GM19099 (cell line): ENCODE measurements around the gene TULP1.

Experiments used
- POLR2A ChIP-seq: IDR thresholded peaks from 3 replicates; pipeline ENCODE4 v1.6.1; 2011; ENCODE audit warnings: low read depth; ENCODE audit not compliant: insufficient read length; ENCODE audit errors: extremely low read depth

Gene TULP1

DNA sequence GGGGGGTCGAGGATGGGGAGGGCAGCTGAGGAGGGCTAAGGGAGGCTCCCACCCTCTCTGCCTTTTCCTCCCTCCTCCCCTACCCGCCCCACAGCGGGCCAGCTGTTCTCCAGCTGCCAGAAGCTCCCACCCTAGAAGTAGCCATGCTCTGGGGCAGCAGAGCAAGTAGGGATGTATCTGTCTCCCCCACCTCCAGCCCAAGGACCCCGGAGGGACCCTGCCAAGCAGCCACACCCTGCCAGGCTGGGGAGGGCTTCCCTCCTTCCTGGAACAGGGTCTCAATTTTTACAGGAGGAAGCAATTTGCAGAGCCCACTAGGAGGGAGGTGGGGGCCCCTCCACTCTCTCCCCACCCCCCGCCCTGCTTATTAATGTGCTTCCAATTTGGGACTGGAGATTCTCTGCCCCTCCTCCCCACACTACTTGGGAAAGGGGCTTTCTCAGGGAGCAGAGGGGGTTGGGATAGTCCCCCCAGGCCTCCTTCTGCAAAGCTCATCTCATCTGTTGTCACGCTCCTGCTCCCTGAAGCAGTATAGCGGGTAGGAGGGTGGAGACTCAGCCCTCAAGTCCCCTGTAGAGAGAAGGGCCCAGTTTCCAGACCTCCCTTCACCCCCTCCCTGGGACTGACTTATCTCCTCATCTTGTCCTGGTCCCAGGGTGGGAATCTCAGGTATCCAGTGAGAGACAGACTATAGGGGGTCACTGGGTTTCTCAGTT is 20.3 kb downstream of the TULP1 start:
- no peak for TF ChIP-seq POLR2A

DNA sequence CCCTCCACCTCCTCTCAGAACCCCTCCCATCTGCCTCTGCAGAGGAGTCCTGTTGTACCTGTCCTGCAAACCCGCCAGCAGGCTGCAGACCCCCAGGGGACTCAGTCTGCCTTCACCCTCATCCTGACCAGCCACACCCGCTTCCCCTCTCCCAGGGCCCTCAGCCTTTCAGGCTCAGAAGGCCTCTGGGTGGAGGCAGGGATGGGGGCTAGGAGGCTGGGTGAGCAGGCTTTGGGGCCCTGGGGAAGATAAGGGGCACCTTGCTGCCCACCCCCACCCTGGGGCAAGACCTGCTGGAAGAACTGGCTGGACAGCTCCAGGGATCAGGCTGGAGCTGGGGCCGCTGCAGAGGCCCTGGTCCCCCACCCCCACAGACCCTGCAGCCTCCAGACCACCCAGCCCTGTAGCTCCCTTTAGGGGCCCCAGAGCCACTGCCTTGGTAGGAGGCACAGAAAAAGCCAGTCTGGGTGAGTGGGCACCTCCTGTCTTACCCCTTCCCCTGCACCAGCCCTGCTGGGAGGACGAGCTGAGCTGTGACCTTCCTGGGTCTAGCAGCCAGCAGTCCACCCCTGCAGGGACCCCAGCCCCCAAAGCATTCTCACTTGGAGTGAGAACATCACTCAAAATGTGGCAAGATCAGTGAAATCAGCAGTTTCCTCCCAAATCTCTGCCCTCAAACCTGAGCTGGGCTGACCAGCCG is 21.0 kb downstream of the TULP1 start:
- no peak for TF ChIP-seq POLR2A

DNA sequence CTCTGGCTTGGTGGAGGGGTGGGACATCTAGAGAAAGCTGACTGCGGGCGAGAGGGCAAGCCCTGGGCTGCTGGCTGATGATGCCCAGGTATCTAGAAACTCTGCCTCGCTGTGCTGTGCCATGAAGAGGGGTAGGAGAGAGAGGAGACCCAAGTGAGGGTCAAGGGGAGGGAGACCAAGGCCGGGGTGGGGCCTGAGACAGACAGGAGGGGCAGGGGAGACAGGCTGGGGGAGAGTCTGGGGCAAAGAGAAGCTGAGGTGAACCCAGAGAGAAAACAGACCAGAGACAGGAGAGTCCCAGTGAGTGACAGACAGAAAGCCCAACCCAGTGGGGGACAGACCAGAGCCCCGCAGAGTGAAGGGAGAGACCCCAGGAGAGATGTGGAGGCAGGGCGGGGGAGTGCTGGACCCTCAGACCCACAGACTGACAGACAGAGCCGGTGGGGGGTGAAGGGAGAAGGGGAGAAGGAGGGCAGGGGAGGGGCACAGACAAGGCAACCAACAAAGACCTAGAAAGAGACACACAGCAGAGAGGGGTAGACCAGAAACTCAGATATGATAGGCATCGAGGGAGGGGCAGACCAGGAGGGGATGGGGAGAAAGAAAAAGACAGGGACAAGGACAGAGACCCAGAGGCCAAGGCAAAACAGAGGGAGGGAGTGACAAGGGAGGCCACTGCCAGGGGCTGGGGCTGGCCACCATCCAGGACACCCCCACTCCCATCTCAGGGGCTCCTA is 21.7 kb downstream of the TULP1 start:
- no peak for TF ChIP-seq POLR2A

DNA sequence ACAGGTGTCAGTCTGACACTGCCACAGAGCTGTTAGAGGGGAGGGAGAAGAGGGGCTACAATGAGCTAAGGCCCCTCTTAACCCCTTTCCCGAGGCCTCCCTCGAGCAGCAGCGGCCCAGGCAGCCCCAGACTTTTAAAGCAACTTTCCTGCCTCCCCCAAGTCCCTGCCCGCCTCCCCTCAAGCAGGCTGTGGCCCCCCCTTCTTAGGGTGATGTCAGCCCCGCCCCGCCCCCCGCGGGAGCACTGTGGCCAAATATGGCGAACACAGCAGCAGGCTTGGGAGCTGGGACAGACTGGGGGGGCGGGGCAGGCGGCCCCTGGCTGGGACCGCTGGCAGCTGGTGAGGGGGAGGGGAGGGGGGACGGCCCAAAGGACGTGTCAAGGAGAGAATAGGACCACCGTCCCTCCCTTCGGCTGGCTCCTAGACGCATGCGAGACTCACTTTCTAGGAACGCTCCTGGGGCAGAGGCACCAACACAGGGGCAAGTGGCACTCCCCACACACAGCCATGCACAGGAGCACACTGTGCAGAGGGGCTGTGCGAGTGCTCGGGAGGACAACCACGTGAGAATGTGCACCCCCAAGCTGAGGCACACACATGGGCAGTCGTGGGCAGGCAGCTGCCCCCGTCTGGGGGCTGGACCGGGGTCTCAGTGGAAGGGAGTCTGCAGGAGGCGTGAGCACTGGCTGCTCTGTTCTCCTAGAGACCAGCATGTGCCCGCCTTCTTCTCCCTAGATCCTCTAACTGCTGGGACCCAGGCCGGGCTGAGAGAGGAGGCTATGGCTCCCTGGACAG is 22.5 kb downstream of the TULP1 start:
- TF ChIP-seq POLR2A, result no peak

DNA sequence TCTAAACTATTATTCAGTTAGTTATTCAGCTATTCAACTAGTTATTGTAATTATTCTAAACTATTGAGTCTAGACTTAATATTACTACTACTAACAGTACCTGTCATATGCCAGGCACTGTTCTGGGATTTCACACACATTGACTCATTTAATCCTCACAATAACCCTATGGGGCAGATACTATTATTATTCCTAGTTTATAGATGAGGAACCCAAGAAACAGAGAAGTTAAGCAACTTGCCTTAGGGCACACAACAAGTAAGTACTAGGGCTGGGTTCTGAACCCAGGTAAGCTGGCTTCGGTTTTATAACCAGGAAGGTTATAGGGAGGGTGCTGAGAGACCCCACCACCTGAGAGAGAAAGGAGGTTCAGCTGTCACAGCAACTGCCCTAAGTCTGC is 23.6 kb downstream of the TULP1 start:
- TF ChIP-seq POLR2A, result no peak

DNA sequence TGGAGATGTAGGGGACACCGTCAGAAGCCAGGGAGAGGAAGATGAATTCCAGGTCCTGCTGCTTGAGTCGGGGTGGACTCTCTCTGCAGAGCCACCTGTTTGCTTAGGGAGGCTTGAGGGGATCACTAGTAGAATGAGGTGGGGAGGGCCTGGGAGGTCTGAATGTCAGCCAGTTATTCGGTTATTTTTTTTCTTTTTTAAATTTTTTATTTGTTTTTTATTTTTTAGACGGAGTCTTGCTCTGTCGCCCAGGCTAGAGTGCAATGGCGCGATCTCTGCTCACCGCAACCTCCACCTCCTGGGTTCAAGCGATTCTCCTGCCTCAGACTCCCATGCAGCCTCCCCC is 24.2 kb downstream of the TULP1 start:
- no peak for TF ChIP-seq POLR2A

DNA sequence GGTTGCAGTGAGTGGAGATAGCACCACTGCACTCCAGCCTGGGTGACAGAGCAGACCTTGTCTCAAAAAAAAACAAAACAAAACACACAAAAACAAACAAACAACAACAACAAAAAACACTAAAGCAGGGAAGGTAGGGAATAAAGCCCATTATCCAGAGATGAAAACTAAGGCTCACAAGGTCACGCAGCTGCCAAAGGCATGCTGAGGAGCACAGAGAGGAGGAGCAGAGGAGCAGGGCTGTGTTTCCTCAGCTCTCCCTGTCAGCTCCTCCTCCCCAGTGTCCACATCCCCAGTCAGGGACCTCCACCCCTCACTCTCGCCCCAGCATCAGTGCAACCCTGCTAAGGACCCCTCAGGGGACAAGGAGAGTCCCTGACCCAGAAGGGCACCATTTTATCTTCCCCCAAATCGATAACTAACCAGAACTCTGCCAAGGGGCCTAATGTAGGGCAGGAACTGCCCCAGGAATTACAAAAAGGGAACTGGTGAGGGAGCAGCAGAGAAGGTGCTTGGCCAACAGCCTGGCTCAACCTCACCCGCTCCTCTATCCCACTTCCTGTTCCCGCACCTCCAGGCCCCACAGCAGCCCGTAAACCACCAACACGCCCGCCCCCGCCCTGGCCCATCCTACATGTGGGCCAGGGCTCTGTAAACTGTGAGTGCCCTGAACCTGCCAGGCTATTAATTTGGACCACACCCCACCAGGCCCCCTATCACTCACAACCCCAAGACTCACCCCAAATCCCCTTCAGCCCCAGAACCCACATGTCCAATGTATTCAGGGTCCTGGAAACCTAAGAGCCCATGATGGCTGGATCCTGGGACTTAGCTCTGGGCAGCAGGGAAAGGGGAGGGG is 24.8 kb downstream of the TULP1 start:
- TF ChIP-seq POLR2A, result no peak

DNA sequence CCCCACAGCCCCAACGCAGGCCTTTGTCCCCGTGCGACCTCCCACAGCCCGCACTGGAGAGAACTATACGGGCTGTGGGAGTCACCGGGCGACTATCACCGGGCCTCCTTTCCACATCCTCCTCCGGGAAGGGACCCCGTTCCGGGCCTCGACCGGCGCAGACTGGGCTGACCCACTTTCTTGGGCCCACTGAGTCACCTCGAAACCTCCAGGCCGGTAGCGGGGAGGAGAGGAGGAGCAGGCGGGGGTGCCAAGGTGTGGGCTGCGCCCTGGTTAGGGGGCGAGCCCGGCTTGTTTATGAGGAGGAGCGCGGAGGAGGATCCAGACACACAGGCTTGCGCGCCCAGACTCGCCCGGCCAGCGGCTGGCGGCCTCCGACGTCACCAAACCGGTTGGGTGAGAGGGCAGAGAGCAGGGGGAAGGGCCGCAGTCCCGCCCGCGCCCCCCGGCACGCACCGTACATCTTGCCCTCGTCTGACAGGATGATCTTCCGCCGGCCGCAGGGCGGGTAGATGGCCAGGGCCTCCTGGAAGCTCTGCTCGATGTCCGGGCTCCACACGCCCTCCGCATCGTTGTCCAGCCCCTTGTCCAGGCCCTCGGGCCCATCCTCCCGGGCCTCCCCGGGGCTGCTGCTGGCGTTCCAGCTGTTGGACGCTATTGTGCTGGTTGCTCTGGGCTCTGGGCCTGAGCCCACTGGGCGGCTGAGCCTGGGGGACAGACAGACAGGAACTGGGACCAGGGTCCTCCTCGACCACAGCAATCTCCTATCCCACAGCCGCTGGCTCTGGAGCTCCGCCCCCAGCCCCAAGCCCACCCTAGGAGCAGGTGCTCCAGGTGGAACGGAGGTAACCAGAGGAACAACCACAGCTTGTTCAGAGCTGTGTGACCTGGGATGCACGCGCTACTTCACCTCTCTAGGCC is 26.4 kb downstream of the TULP1 start:
- no peak for TF ChIP-seq POLR2A

DNA sequence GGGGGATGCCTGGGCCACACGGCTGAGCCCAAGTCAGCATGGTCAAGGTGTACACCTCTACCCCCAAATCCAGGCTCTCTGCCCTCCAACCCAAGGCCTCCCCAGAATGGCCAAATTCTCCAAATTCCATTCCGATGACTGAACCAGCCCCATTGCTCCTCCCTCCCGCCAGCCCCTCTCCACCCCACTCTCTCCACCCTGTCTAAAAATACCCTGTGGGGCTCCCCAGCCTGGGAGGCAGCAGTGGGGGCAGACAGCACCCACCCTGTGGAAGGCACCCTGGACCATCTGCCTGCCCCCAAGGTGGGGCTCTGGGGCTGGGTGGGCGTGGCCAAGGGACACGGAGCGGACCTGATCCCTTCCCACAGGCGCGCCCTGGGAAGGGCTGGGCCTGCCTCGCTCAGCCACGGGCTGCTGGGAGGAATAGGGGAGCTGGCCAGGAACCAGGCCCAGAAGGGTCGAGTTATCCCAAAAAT is 27.3 kb downstream of the TULP1 start:
- TF ChIP-seq POLR2A, result no peak

DNA sequence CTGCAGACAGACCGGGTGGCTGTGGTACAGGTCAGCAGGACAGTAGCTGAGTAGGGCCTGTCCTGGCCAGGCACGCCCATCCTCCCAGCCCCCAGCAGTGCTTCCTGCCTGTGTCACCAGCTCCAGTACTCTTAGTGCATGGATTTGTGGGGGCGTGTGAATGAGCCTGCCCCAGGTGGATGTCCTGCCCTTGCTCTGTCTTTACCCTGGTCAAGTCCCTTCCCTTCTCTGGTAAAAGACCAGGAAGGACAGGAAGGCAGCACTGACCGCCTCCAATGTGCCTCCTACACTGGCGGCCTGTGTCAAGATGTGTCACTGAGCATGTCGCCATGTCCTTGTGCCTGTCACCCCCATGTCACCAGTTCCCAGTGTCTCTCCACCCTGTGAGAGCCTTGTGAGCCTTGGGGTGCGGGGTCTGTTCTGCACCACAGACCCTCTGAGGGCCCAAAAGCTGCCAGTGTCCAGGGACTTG is 27.7 kb downstream of the TULP1 start:
- no peak for TF ChIP-seq POLR2A

DNA sequence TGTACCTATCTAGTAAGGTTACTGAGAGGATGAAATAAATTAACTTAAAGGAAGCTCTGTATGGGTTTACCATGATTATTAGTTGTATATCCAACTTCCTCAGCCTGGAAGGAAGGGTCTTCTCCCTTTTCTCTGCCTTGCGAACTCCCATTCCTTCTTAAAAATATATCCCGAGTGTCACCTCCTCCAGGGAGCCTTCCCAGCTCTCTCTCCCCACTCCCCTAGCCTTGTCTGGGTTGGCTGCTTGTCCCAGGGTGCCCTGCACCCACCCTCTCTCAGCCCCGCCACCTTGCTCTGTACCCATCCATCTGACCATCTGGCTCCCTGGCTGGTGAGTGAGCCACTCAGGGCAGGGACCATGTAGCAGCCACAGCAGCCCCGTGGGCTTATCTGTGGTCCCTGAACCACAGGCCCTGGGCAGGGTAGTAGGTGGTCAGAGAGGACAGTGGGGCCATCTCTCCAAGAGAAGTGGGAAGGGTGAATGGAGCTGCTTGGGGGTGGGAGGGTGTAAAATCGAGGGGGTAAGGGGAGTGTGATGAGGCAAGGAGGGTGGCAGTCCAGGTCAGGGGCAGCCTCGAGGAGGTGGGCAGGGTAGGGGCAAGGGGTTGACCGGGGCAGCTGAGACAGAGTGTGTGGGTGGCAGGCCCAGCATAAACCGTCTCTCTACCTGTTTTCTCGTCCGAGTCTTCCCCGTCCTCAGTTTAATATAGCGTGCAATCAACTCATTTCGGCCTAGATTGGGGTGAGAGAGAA is 28.6 kb downstream of the TULP1 start:
- TF ChIP-seq POLR2A, result no peak

DNA sequence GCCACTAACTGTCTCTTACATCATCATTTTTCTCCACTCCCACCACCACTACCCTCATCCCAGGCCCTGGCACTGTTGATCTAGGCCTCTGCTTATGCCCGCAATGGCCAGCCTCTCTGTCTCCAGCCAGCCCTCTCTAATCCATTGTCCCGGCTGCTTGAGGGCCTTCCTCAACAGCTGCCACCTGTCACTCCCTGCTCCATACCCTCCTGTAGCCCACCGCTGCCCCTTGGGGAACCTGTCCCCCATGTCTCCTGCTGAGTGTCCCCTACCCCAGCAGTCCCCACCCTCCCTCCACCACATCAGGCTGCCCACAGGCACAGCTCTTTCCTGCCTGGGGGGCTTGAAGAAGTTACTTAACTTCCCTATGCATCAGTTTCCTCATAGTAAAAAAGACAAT is 29.2 kb downstream of the TULP1 start:
- TF ChIP-seq POLR2A, result no peak

DNA sequence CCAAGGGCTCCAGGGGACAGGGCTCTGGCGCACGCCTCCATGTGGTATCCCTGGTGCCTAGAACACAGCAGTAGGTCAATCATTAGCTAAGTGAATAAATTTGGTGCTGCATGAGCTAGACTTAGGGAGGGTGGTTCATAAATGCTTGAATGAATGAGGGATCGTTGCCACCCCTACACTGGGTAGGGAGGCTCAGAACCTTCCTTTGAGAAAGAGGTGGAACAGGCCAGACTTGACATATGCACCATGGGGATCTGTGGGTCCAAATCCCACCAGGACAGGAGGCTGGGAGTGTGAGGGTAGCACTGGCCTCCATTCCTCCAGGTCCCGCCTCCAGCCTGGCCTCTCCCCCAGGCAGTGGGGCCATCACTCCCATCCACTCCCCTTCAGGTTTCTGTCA is 29.6 kb downstream of the TULP1 start:
- TF ChIP-seq POLR2A, result no peak

DNA sequence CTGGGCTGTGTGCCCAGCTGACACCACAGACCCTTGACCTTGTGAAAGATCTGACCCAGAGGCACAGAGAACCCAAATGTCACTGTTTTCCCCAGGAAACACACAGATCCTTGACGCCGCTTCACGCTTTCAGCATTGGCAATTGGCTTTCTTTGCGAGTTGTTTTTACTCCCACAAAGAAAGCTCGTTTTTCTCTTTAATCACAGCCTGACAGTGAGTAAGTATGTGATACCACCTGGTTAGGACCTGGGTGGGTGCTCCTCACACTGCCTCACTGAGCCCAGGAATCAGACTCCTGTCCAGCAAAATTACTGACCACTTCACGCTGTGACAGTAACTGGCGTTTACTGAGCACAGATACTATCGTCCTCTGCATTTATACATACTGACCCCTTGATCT is 31.5 kb downstream of the TULP1 start:
- no peak for TF ChIP-seq POLR2A
